ENCODE results near the gene HMGXB4.

GRCh38 chr22:35343664-35344550, 86.6 kb downstream of the HMGXB4 start:
- TF ChIP-seq CTCF (optimal IDR thresholded peaks at IDR 0.05 in 1 of 3, IDR thresholded peaks at IDR 0.05 in 1 of 3, conservative IDR thresholded peaks at IDR 0.05 in 1 of 3; ENCODE audit: extremely low read depth in 1 of 3, insufficient read depth in 2 of 3, low read length in 3 of 3) (no peak), EZH2 (IDR thresholded peaks at IDR 0.05; ENCODE audit: low read length) (no peak)
